Colonic mucosa (tissue), 4 donors: ENCODE data around the gene TMTC2. TPM values are rescaled to one million over a fixed set of nuclear protein-coding genes. Genes with fewer than 3 reads are reported as not detected.

Experiments
- DNase-seq: peaks from one replicate; pipeline ENCODE4 v3.0.0-alpha.2; 2020
- H3K27ac ChIP-seq: fragments of 200-600 bp; one replicate; pipeline ENCODE4 v1.8.0; 2021
- H3K27me3 ChIP-seq: fragments of 200-600 bp; one replicate; pipeline ENCODE4 v1.8.0; 2021
- H3K36me3 ChIP-seq: fragments of 200-600 bp; one replicate; pipeline ENCODE4 v1.8.0; 2021
- H3K4me1 ChIP-seq: fragments of 200-600 bp; one replicate; pipeline ENCODE4 v1.8.0; 2021; ENCODE audit warnings: mild to moderate bottlenecking
- H3K4me3 ChIP-seq: fragments of 200-600 bp; one replicate; pipeline ENCODE4 v1.8.0; 2021
- H3K9ac ChIP-seq, 2 donors: one replicate each; pipeline ENCODE4 v1.7.0; 2013; ENCODE audit warnings: control low read depth in 2 of 2, low read depth in 2 of 2, low read length in 2 of 2
- H3K9me3 ChIP-seq: fragments of 200-600 bp; one replicate; pipeline ENCODE4 v1.8.0; 2021
- CTCF ChIP-seq: fragments of 200-600 bp; IDR thresholded peaks from one replicate; pipeline ENCODE4 v1.8.0; 2022; ENCODE audit warnings: antibody characterized with exemption, mild to moderate bottlenecking
- intact Hi-C: fragments of 100-400 bp; cut with DNase I; formaldehyde crosslinking; loops from one replicate; pipeline ENCODE4 v1.14.1; 2022
- total RNA-seq, 2 donors: library from RNA; stranded (reverse); fragmentation: NEBNext Ultra II Directional in 1 of 2; extraction: Animal tissue kit (Norgen Biotek cat#: 25700) in 1 of 2; gene quantifications; one replicate each; pipeline ENCODE4 v1.2.1, GENCODE V29; 2021
- donor health status: healthy.
- donor health status: DM: no; HTN: no; CAD: no.
- donor health status: DM: no; HTN: no; CAD: no.

The TMTC2 gene
- total RNA-seq, 2 donors from 2014 or later: 12.2 to 20.6 TPM

GRCh38 chr12:83075471-83075870 lies 388.8 kb downstream of the TMTC2 start:
- TF ChIP-seq CTCF: no peak

GRCh38 chr12:83077041-83077440 lies 390.3 kb downstream of the TMTC2 start:
- no peaks in the 10 kb centered on the region for H3K9me3 ChIP-seq
- DNase-seq: no peak
- TF ChIP-seq CTCF: no peak

More at GRCh38 chr12:83075471-83075870, 388.8 kb downstream of the TMTC2 start:
- Histone ChIP-seq H3K9ac (no peak overlapping the region), H3K27me3 (no peaks in the 10 kb centered on the region), H3K36me3 (no peaks in the 10 kb centered on the region), H3K27ac (no peak overlapping the region), H3K4me3 (no peak overlapping the region), H3K9me3 (no peaks in the 10 kb centered on the region), H3K4me1 (no peaks in the 10 kb centered on the region)
- DNase-seq: no peak
- intact Hi-C loops: no loop called here

GRCh38 chr12:83082690-83083276 lies 396.1 kb downstream of the TMTC2 start:
- Histone ChIP-seq H3K27ac (no peak overlapping the region), H3K4me3 (no peak overlapping the region), H3K4me1 (no peaks in the 10 kb centered on the region), H3K36me3 (no peaks in the 10 kb centered on the region), H3K9ac (no peak overlapping the region), H3K27me3 (no peaks in the 10 kb centered on the region), H3K9me3 (no peaks in the 10 kb centered on the region)
- TF ChIP-seq CTCF: no peak
- no peak for DNase-seq
- intact Hi-C loops: no loop called here

More at GRCh38 chr12:83077041-83077440, 390.3 kb downstream of the TMTC2 start:
- no peaks in the 10 kb centered on the region for H3K36me3 ChIP-seq
- H3K4me3 ChIP-seq: no peak overlapping the region
- intact Hi-C loops: no loop called here
- no peaks in the 10 kb centered on the region for H3K4me1 ChIP-seq
- no peaks in the 10 kb centered on the region for H3K27me3 ChIP-seq
- H3K9ac ChIP-seq: no peak overlapping the region
- H3K27ac ChIP-seq: no peak overlapping the region

- H3K9ac ChIP-seq: no peak overlapping the region
- no peak overlapping the region for H3K27ac ChIP-seq
- intact Hi-C loops: no loop called here
- no peaks in the 10 kb centered on the region for H3K4me1 ChIP-seq
- H3K27me3 ChIP-seq: no peaks in the 10 kb centered on the region
- DNase-seq: no peak
- no peaks in the 10 kb centered on the region for H3K36me3 ChIP-seq
- H3K4me3 ChIP-seq: no peak overlapping the region
- no peaks in the 10 kb centered on the region for H3K9me3 ChIP-seq
- TF ChIP-seq CTCF: no peak
Observed at GRCh38 chr12:83083616-83084015, 396.9 kb downstream of the TMTC2 start.

GRCh38 chr12:83084516-83085234 lies 398.0 kb downstream of the TMTC2 start:
- intact Hi-C loops: no loop called here
- no peak overlapping the region for H3K4me3 ChIP-seq
- H3K27me3 ChIP-seq: no peaks in the 10 kb centered on the region
- no peak overlapping the region for H3K9ac ChIP-seq
- no peak for TF ChIP-seq CTCF
- DNase-seq: no peak
- no peaks in the 10 kb centered on the region for H3K36me3 ChIP-seq
- H3K9me3 ChIP-seq: no peaks in the 10 kb centered on the region
- no peaks in the 10 kb centered on the region for H3K4me1 ChIP-seq
- no peak overlapping the region for H3K27ac ChIP-seq
